Type B pancreatic cell (in vitro differentiated cells): Measurements from ENCODE around the gene ILDR1. TPM values are rescaled to one million over a fixed set of nuclear protein-coding genes. Genes with fewer than 3 reads are reported as not detected.
"Not testable (repeated sequence)": the region's sequence is repeated elsewhere in the genome, so short reads cannot be mapped to it uniquely, and the experiment has no call there.

Source experiments
- DNase-seq: peaks from one replicate; pipeline ENCODE4 v3.0.0; 2021; ENCODE audit warnings: mixed read lengths; ENCODE audit not compliant: unreplicated experiment; ENCODE audit errors: extremely low spot score
- H3K27ac Mint-ChIP-seq: 2 replicates; pipeline ENCODE4 v1.8.0; 2021; ENCODE audit warnings: mild to moderate bottlenecking, mixed read lengths
- H3K27me3 Mint-ChIP-seq: 2 replicates; pipeline ENCODE4 v1.8.0; 2021; ENCODE audit warnings: mixed read lengths
- H3K36me3 Mint-ChIP-seq: 2 replicates; pipeline ENCODE4 v1.8.0; 2021; ENCODE audit warnings: mixed read lengths
- H3K4me1 Mint-ChIP-seq: one replicate; pipeline ENCODE4 v1.8.0; 2021; ENCODE audit warnings: mixed read lengths; ENCODE audit not compliant: unreplicated experiment
- H3K4me3 Mint-ChIP-seq: 2 replicates; pipeline ENCODE4 v1.8.0; 2021; ENCODE audit warnings: mild to moderate bottlenecking, mixed read lengths
- H3K9me3 Mint-ChIP-seq: 2 replicates; pipeline ENCODE4 v1.8.0; 2021; ENCODE audit warnings: mixed read lengths
- CTCF ChIP-seq: fragments of 200-600 bp; sonication (generic); conservative IDR thresholded peaks from 2 replicates; pipeline ENCODE4 v1.5.0; 2021; ENCODE audit warnings: antibody characterized with exemption, mild to moderate bottlenecking
- total RNA-seq: library from RNA; stranded (reverse); gene quantifications from 2 replicates; pipeline ENCODE4 v1.2.1, GENCODE V29; 2021; ENCODE audit warnings: low replicate concordance

ILDR1 gene
- total RNA-seq, 1 donor from 2014 or later, result 2.6 TPM

GRCh38 chr3:122063908-122064307, 41.9 kb upstream of the ILDR1 start:
- no peak overlapping the region for H3K27ac Mint-ChIP-seq
- no peaks in the 10 kb centered on the region for H3K27me3 Mint-ChIP-seq
- no peak for DNase-seq
- TF ChIP-seq CTCF, result no peak
- peaks cover 2% of the 10 kb centered on the region for H3K9me3 Mint-ChIP-seq
- H3K4me3 Mint-ChIP-seq, result no peak overlapping the region
- H3K4me1 Mint-ChIP-seq, result no peaks in the 10 kb centered on the region
- H3K36me3 Mint-ChIP-seq, result no peaks in the 10 kb centered on the region

GRCh38 chr3:122060040-122060698, 38.1 kb upstream of the ILDR1 start:
- H3K27me3 Mint-ChIP-seq, result peaks cover 5% of the 10 kb centered on the region
- no peak overlapping the region for H3K4me3 Mint-ChIP-seq
- no peak for DNase-seq
- H3K9me3 Mint-ChIP-seq, result peaks cover 5% of the 10 kb centered on the region
- H3K4me1 Mint-ChIP-seq, result no peaks in the 10 kb centered on the region
- H3K36me3 Mint-ChIP-seq, result no peaks in the 10 kb centered on the region
- TF ChIP-seq CTCF, result no peak
- no peak overlapping the region for H3K27ac Mint-ChIP-seq

- no peak overlapping the region for H3K27ac Mint-ChIP-seq
- peaks cover 5% of the 10 kb centered on the region for H3K9me3 Mint-ChIP-seq
- TF ChIP-seq CTCF, result no peak
- H3K4me1 Mint-ChIP-seq, result no peaks in the 10 kb centered on the region
- peaks cover 5% of the 10 kb centered on the region for H3K27me3 Mint-ChIP-seq
- no peaks in the 10 kb centered on the region for H3K36me3 Mint-ChIP-seq
- DNase-seq, result no peak
- H3K4me3 Mint-ChIP-seq, result no peak overlapping the region
Observed at GRCh38 chr3:122058294-122058693, 36.2 kb upstream of the ILDR1 start.

- Mint-ChIP-seq H3K36me3 (no peaks in the 10 kb centered on the region), H3K4me1 (no peaks in the 10 kb centered on the region), H3K4me3 (no peak overlapping the region), H3K9me3 (peaks cover 5% of the 10 kb centered on the region), H3K27ac (no peak overlapping the region), H3K27me3 (peaks cover 5% of the 10 kb centered on the region)
- TF ChIP-seq CTCF, result no peak
- DNase-seq, result no peak
Observed at GRCh38 chr3:122057671-122058070, 35.6 kb upstream of the ILDR1 start.

- Mint-ChIP-seq H3K27ac (no peak within 1 kb of the TSS), H3K9me3 (peaks cover 5% of the 10 kb centered on the region), H3K4me3 (no peak within 1 kb of the TSS), H3K27me3 (peaks cover 5% of the 10 kb centered on the region), H3K4me1 (no peaks in the 10 kb centered on the region), H3K36me3 (no peaks in the 10 kb centered on the region)
- TF ChIP-seq CTCF, result no peak
- DNase-seq, result no peak
Observed at GRCh38 chr3:122055215-122055614, 33.2 kb upstream of the ILDR1 start, which contains the start of gene CD86. TSS of gene CD86 (plus strand) at chr3:122055362. CDS start at chr3:122055490, 128 bp downstream.

GRCh38 chr3:122052968-122053367, 30.9 kb upstream of the ILDR1 start:
- peaks cover 5% of the 10 kb centered on the region for H3K27me3 Mint-ChIP-seq
- no peak for DNase-seq
- H3K4me3 Mint-ChIP-seq, result no peak overlapping the region
- no peaks in the 10 kb centered on the region for H3K9me3 Mint-ChIP-seq
- TF ChIP-seq CTCF, result no peak
- no peaks in the 10 kb centered on the region for H3K36me3 Mint-ChIP-seq
- H3K4me1 Mint-ChIP-seq, result no peaks in the 10 kb centered on the region
- no peak overlapping the region for H3K27ac Mint-ChIP-seq

GRCh38 chr3:122047773-122048172, 25.7 kb upstream of the ILDR1 start:
- H3K4me3 Mint-ChIP-seq, H3K36me3 Mint-ChIP-seq: not testable (repeated sequence)

GRCh38 chr3:122047296-122047695, 25.2 kb upstream of the ILDR1 start:
- not testable (repeated sequence) for H3K27me3 Mint-ChIP-seq, DNase-seq, H3K9me3 Mint-ChIP-seq, H3K27ac Mint-ChIP-seq, H3K4me1 Mint-ChIP-seq, H3K36me3 Mint-ChIP-seq, H3K4me3 Mint-ChIP-seq

More at GRCh38 chr3:122047773-122048172, 25.7 kb upstream of the ILDR1 start:
- H3K27ac Mint-ChIP-seq, H3K4me1 Mint-ChIP-seq, DNase-seq, H3K27me3 Mint-ChIP-seq, H3K9me3 Mint-ChIP-seq: not testable (repeated sequence)
